ENCODE measurements around the gene SLC6A19.

DNA sequence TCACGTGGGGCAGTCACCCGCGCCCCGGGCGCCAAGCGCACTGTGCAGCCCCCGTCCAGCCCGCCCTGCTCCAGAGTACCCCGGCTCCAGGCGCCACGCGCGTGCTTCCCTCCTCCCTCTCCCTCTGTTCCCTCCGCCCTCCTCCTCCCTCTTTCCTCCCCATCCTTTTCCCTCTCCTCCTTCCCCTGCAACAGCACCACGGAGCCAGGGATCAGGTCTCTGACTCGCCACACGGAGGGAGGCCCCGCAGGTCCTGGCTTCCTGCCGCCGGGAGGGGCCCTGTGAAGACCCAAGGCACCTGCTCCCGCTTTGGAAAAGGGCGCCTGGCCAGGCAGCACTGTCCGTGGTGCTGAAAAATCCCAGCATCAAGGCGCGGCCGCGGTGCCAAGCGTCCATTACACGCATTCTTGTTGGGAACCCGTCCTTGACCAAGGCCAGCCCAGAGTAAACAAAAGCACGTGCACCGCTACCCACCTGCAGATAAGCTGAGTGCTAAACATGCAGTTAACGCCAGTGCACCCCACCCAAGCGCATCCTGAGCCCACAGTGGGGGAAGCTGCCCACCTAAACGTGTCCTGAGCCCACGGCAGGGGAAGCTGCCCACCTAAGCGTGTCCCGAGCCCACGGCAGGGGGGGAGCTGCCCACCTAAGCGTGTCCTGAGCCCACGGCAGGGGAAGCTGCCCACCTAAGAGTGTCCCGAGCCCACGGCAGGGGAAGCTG is 45.5 kb downstream of the SLC6A19 start:
- TF ChIP-seq, protein P1, sequence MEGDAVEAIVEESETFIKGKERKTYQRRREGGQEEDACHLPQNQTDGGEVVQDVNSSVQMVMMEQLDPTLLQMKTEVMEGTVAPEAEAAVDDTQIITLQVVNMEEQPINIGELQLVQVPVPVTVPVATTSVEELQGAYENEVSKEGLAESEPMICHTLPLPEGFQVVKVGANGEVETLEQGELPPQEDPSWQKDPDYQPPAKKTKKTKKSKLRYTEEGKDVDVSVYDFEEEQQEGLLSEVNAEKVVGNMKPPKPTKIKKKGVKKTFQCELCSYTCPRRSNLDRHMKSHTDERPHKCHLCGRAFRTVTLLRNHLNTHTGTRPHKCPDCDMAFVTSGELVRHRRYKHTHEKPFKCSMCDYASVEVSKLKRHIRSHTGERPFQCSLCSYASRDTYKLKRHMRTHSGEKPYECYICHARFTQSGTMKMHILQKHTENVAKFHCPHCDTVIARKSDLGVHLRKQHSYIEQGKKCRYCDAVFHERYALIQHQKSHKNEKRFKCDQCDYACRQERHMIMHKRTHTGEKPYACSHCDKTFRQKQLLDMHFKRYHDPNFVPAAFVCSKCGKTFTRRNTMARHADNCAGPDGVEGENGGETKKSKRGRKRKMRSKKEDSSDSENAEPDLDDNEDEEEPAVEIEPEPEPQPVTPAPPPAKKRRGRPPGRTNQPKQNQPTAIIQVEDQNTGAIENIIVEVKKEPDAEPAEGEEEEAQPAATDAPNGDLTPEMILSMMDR (IDR thresholded peaks at IDR 0.05), result no peak
- no peak for TF ChIP-seq EP300 (IDR thresholded peaks at IDR 0.05)
